Lung (tissue), 12 donors: ENCODE results near the gene MISFA. TPM values are rescaled to one million over a fixed set of nuclear protein-coding genes. Genes with fewer than 3 reads are reported as not detected.

Source experiments
- ATAC-seq: fragments of 200-7000 bp; cut with Tn5 transposase; one replicate; pipeline ENCODE4 v1.9.1; 2020; ENCODE audit warnings: moderate number of reproducible peaks; ENCODE audit not compliant: insufficient read depth, low FRiP score
- DNase-seq, 3 donors: peaks; one replicate each; pipeline ENCODE4 v3.0.0-alpha.2; 2013 to 2017
- H3K27ac ChIP-seq, 2 donors: one replicate each; pipeline ENCODE4 v1.5.1; 2013; ENCODE audit warnings: mild to moderate bottlenecking in 2 of 2, moderate library complexity in 2 of 2, control low read depth in 1 of 2, inconsistent platforms in 1 of 2, low read depth in 1 of 2, low read length in 1 of 2
- H3K27me3 ChIP-seq, 3 donors: one replicate each; pipeline ENCODE4 v1.5.1; 2013; ENCODE audit warnings: low read length in 2 of 3; ENCODE audit not compliant: control insufficient read depth in 3 of 3, insufficient read depth in 3 of 3
- H3K36me3 ChIP-seq, 4 donors: one replicate each; pipeline ENCODE4 v1.5.1; 2013; ENCODE audit warnings: low read length in 4 of 4, mild to moderate bottlenecking in 1 of 4, moderate library complexity in 1 of 4; ENCODE audit not compliant: control insufficient read depth in 4 of 4, insufficient read depth in 4 of 4
- H3K4me1 ChIP-seq, 5 donors: one replicate each; pipeline ENCODE4 v1.5.1; 2013; ENCODE audit warnings: low read length in 5 of 5, mild to moderate bottlenecking in 2 of 5, moderate library complexity in 1 of 5; ENCODE audit not compliant: control insufficient read depth in 5 of 5, insufficient read depth in 5 of 5
- H3K4me3 ChIP-seq: one replicate; pipeline ENCODE4 v1.5.1; 2013; ENCODE audit warnings: mild to moderate bottlenecking, control low read depth, moderate library complexity
- H3K9ac ChIP-seq, 2 donors: one replicate each; pipeline ENCODE4 v1.5.1; 2013; ENCODE audit warnings: low read length in 2 of 2, control low read depth in 1 of 2; ENCODE audit not compliant: insufficient read depth in 1 of 2
- H3K9me3 ChIP-seq, 4 donors: one replicate each; pipeline ENCODE4 v1.5.1; 2013; ENCODE audit warnings: low read length in 3 of 4, mild to moderate bottlenecking in 1 of 4, moderate library complexity in 1 of 4; ENCODE audit not compliant: control insufficient read depth in 4 of 4, insufficient read depth in 3 of 4
- WGBS, 2 donors: extraction: QIAGEN DNeasy Blood & Tissue Kit; methylation state at CpG; one replicate each; pipeline ENCODE4 v1.1.7; 2013; 5-methylcytosine and 5-hydroxymethylcytosine counted together
- polyA plus RNA-seq, 2 donors: library from polyadenylated mRNA; stranded (reverse); fragments of 200-250 nt; gene quantifications; one replicate each; pipeline ENCODE4 v1.2.1, GENCODE V29; 2013
- total RNA-seq, 2 donors: library from RNA; depleted of rRNA in 1 of 2; stranded (reverse); fragments of >200 nt in 1 of 2; gene quantifications; one replicate each; pipeline ENCODE4 v1.2.1, GENCODE V29; 2014 to 2021
- TF ChIP-seq, protein P1 (sequence below): IDR thresholded peaks from 2 replicates; pipeline ENCODE4 v1.5.1; 2012; ENCODE audit warnings: mild to moderate bottlenecking; ENCODE audit errors: control extremely low read depth, extremely low read depth
- donor health status: control.
- donor health status: control.
- donor health status: Bipolar disorder and iron deficiency.
- donor health status: healthy.
- donor health status: DM: yes; HTN: yes; CAD: no.

The MISFA gene
- total and polyA plus RNA-seq, 4 donors: 0.95 to 3.5 (median 2.6) TPM

DNA sequence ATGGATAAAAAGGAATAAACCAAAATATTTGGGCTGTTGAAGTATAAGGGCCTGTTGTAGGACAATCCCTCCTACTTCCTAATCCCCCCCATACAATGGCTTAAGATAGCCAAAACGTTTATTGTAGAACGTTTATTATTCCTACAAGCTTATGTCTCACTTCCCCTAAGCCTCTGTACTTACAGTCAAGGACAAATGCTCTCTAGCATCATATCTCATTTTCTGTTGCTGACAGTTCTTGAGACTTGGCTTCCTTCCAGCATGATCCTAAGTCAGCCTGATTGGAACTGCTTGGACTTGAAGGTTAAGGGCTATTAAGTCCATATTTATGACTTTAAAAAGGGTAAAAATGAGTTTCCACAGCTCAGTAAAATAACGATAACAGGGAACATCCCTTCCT lies 8.8 kb downstream of the MISFA start:
- Histone ChIP-seq H3K36me3 (peaks cover 8 to 26% (median 24%) of the 10 kb centered on the region in 4 donors), H3K27me3 (no peaks in the 10 kb centered on the region), H3K4me3 (no peak overlapping the region), H3K27ac (no peak overlapping the region), H3K4me1 (peaks cover 0 to 2% (median 0%) of the 10 kb centered on the region in 5 donors), H3K9me3 (no peaks in the 10 kb centered on the region), H3K9ac (no peak overlapping the region)
- TF ChIP-seq, protein P1, sequence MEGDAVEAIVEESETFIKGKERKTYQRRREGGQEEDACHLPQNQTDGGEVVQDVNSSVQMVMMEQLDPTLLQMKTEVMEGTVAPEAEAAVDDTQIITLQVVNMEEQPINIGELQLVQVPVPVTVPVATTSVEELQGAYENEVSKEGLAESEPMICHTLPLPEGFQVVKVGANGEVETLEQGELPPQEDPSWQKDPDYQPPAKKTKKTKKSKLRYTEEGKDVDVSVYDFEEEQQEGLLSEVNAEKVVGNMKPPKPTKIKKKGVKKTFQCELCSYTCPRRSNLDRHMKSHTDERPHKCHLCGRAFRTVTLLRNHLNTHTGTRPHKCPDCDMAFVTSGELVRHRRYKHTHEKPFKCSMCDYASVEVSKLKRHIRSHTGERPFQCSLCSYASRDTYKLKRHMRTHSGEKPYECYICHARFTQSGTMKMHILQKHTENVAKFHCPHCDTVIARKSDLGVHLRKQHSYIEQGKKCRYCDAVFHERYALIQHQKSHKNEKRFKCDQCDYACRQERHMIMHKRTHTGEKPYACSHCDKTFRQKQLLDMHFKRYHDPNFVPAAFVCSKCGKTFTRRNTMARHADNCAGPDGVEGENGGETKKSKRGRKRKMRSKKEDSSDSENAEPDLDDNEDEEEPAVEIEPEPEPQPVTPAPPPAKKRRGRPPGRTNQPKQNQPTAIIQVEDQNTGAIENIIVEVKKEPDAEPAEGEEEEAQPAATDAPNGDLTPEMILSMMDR: no peak
- DNase-seq: peak in 2 of 3 donors; percentile 6 to 17
- ATAC-seq: no peak
- 41 to 66% methylated on average over 3 of the region's 3 CpGs for WGBS, 2 donors

DNA sequence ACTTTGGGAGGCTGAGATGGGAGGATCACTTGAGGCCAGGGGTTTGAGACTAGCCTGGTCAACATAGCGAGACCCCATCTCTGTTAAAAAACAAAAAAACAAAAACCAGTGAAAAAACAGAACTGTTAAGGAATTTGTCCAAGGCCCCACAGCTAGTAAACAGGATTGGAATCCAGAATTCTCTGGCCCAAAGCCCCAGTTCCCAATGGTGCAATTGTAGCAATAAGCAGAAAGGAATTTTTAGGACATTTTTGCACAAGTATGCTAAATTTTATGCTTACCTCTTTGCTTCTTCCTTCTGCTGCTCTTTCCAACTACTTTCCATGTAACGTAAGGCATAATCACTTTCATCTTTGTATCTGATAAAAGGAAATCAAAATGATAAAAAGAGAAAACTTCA lies 11.6 kb downstream of the MISFA start:
- TF ChIP-seq, protein P1: no peak
- 96% methylated on average over 2 of the region's 2 CpGs for WGBS, 2 donors
- H3K36me3 ChIP-seq: peaks cover 25 to 46% (median 42%) of the 10 kb centered on the region in 4 donors

DNA sequence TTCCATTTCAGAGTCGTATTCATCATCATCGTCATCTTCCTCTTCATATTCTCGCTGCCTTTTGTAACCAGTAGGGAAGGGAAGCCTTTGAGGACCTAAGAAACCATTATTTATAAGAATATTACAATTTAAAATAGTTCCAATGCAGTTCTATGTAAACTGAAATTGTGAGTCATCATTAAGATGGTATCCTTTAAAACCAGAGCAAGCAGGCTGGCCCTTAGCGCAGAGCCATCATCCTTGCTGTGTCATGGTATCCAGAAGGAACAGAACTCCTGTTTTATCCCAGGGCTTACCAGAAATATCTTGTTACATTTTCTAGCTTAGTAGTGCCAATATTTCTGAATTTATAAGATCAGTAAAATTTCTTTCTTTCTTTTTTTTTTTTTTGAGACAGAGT lies 12.8 kb downstream of the MISFA start:
- peaks cover 22 to 45% (median 42%) of the 10 kb centered on the region in 4 donors for H3K36me3 ChIP-seq
- 88 to 90% methylated on average over 4 of the region's 4 CpGs for WGBS, 2 donors

More for the DNA sequence above, 11.6 kb downstream of the MISFA start:
- Histone ChIP-seq H3K4me1 (peaks cover 0 to 2% (median 0%) of the 10 kb centered on the region in 5 donors), H3K4me3 (no peak overlapping the region), H3K9ac (no peak overlapping the region), H3K27ac (no peak overlapping the region), H3K27me3 (no peaks in the 10 kb centered on the region), H3K9me3 (no peaks in the 10 kb centered on the region)
- ATAC-seq (no peak), DNase-seq (no peak)

More for the DNA sequence above, 12.8 kb downstream of the MISFA start:
- peaks cover 0 to 2% (median 0%) of the 10 kb centered on the region in 5 donors for H3K4me1 ChIP-seq
- TF ChIP-seq, protein P1: no peak
- DNase-seq (no peak), ATAC-seq (no peak)
- no peaks in the 10 kb centered on the region for H3K9me3 ChIP-seq
- H3K27ac ChIP-seq: no peak overlapping the region
- no peak overlapping the region for H3K4me3 ChIP-seq
- no peaks in the 10 kb centered on the region for H3K27me3 ChIP-seq
- H3K9ac ChIP-seq: no peak overlapping the region
